NCI-H1092 treated with DMSO at 0.1 percent for 48 hours (cell line): ENCODE results near the gene KRT83.
A peak's percentile ranks its signal among the peaks of the same experiment; 100 is the strongest.
"Not testable (repeated sequence)": the region's sequence is repeated elsewhere in the genome, so short reads cannot be mapped to it uniquely, and the experiment has no call there.

Experiments used
- DNase-seq: peaks from one replicate; lab custom pipeline; 2025; lab: John Stamatoyannopoulos, UW

Gene KRT83

DNA sequence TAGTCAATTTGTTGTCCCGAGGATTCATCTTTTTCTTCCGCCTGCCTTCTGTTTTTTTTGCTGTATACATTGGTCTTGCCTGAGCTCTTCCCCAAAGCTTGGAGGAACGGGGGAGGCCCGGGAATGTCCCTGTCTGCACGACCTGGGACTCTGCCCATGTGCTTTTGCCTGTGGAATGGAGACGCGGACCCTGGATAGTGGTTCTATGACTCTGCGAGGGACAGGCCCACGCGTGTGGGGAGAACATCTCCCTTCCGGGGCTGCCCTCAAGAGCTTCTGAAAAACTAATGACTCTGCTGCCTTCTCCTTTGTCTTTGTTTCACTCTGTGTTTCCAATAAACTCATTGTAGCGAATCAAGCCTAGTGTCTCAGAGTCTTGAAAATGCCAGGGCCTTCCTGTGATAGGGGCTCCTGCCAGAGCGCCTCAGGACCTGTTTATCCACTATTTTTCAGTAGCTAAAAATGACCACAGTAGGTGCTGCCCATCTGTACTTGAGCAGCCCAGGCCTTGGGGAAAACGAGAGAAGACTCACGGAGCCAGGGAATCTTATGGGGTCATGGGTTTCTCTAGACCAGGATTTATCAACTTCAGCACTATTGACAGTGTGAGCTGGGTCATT lies 12.3 kb downstream of the KRT83 start:
- DNase-seq = no peak

DNA sequence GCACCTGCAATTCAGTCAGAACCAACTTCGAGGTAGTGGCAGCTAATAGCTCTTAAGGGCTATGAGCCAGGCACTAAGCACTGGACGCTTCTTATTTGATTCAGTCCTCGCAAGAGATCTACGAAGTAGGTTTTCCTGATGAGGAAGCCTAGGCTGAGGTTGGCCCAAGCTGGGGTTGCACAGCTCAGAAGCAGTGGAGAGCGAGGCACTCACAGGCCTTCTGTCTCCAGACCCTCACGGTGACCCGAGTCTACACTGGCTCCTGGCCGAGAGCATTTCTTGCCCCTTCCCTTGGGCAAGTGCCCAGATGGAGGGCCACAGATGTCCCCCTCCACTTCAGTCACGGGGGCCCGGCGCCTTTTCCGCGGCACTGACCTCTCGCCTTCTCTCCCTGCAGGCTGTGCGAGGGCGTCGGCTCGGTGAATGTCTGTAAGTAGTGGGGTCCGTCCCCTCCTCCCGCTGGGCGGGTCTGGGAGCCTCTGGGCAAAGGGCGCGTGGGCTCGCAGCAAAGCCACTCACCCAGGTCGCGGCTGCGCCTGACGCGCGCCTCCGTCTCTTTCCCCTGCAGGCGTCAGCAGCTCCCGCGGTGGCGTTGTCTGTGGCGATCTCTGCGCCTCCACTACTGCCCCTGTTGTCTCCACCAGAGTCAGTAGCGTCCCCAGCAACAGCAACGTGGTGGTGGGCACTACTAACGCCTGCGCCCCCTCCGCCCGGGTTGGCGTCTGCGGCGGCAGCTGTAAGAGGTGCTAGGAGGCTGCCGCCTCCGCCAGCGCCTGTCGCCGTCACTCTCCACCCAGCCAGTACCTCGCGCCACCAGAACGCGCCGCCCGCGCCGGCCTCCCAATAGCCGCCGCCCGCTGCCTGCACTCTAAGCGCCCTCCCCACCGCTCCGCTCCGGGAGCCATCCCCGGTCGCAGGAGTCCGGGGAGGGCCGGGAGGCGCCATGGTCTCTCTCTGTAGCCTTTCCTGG lies 13.1 kb downstream of the KRT83 start:
- DNase-seq = peak; percentile 70

DNA sequence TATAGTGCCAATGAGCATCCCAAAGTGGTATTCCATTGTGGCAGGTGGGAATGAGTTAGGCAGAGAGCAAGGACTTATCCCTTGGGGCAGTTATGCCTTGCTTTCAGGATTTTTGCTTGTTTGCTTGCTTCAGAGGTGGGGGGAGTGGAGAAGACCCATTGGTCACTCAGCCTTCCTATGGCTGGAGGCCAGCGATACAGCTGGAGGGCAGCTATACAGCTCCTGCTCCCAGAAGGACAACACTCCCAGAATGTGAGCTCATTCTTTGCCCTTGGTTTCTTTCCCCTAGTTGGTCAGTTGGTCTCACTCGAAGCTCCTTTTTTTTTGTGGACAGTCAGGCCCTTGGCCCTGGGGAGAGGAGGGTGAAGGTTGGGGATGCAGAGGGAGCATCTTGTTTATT lies 14.5 kb downstream of the KRT83 start:
- no peak for DNase-seq

DNA sequence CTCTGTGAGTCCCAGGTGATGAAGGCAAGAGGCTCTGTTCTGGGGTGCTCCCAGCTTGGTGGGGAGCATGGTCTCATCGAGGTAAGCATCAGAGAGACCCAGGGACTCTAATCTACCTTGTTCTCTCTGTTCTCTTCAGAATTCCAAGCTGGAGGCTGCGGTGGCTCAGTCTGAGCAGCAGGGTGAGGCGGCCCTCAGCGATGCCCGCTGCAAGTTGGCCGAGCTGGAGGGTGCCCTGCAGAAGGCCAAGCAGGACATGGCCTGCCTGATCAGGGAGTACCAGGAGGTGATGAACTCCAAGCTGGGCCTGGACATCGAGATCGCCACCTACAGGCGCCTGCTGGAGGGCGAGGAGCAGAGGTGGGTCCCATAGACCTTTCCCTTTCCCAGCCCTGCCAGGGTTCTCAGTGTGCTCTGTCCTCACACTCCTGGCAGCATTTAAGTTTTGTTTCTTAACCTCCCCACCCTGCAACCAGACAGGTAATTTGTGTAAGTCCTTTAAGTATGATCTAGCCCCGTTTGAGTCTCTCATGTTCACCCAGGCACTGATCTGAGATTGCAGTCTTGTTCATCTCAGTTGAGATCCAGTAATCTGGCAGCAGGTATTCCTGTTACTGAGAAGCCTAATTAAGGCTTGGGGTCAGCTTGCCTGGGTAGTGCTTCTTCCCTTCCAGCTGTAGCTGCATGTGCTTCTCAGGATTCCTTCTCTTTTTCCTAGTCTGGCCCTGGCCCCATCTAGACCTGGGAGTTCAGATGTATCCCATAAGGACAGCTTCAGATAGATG lies 15.1 kb downstream of the KRT83 start:
- DNase-seq = no peak

DNA sequence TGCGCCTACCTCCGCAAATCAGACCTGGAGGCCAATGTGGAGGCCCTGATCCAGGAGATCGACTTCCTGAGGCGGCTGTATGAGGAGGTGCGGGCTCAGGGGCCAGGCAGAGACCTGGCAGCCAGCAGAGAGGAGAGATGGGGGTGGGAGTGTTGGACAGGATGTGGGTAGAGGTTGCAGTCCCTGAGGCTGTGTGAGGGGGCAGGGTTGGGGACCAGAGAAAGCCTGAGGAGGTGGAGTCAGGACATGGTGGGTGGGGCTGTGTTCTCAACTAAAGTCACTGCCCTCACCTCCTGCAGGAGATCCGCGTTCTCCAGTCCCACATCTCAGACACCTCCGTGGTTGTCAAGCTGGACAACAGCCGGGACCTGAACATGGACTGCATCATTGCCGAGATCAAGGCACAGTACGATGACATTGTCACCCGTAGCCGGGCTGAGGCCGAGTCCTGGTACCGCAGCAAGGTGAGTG lies 16.2 kb downstream of the KRT83 start:
- not testable (repeated sequence) for DNase-seq

DNA sequence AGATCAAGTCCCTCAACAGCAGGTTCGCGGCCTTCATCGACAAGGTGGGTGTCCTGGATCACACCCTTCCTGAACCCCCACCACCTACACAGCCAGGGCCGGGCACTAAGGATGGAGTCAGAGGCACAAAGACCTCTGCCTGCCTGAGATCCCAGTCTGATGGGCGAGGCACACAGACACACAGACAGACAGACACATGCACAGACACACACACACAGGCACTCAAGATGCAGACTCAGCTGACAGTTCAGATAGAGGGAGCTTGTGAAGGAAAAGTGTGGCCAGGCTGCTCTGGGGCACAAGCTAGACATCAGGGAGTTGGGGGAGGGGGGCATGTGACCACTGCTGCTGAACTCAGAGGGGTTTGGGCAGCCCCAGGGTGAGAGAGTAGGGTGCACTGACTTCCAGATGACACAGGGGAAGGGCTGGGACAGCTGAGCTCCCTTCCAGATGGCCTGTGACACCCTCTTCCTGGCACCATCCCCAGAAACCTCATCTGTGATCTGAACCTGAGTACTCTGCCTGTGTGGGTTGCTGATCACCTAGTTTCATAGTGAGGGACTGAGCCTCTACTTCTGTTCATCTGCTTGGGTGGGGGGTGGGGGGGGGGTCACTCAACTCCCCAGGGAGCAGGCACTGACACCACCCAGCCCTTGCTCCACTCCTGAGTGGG lies 18.8 kb downstream of the KRT83 start:
- DNase-seq = not testable (repeated sequence)

DNA sequence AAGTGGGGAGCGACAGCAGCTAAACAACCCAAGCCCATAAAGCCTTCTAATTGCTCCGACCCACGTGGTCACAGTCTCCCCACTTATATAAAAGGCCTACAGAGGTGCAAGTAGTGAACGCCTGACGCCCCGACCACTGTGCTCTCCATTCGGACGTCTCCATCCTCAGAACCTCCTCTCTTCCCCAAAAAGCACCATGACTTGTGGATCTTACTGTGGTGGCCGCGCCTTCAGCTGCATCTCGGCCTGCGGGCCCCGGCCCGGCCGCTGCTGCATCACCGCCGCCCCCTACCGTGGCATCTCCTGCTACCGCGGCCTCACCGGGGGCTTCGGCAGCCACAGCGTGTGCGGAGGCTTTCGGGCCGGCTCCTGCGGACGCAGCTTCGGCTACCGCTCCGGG lies 19.5 kb downstream of the KRT83 start:
- DNase-seq = not testable (repeated sequence)

DNA sequence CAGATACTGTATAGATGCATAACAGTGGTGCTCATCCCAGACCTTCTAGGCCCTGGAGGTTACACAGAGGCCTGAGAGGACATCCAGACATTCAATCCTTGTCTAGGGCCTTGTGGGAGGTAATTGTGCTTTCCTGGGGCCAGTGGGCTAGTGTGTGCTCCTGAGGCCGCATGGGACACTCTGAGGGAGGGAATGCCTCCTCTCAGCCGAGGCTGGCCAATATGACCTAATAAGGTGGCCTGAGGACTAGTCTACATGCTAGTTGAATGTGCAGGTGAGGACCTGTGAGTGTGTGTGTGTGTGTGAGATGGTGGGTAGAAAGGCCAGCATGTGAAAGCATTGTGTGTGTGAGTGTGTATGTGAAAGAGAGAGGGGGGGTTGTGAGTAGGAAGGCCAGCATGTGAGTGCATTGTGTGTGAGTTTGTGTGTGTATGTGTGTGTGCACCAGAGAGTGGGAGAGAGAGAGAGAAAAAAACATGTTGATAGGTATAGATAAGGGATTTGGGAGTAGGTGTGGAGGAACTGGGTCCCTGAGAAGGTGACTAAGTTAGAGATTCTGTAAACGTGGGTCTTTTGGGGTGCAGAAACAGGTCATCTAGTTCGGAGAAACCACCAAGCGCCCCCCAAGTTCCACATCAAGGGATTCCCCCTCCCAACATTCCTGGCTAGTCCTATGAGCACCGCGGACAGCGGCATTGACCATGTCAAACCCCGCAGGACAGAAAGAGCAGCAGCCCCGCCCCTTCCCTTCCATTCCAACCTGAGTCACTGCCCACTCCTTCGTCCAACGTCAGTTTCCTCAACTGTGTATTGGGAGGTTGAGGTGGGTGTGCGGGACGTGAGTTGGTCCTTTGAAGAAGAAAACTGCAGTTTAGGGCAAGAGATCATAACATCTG lies 20.2 kb downstream of the KRT83 start:
- no peak for DNase-seq

DNA sequence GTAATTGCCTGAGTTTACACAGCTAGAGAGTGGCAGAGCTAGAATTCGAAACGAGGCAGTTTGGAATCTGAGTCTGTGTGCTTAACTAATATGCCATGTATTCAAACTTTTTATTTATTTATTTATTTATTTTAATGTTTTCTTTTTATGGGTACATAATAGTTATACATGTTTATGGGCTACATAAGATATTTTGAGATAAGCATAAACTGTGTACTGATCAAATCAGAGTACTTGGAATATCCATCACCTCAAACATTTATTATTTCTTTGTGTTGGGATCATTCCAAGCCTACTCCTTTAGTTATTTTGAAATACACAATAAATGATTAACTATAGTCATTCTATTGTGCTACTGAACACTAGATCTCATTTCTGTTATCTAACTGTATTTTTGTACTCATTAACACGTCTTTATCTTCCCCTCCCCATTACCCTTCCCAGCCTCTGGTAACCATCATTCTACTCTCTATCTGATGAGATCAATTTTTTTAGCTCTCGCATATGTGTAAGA lies 22.5 kb downstream of the KRT83 start:
- no peak for DNase-seq

DNA sequence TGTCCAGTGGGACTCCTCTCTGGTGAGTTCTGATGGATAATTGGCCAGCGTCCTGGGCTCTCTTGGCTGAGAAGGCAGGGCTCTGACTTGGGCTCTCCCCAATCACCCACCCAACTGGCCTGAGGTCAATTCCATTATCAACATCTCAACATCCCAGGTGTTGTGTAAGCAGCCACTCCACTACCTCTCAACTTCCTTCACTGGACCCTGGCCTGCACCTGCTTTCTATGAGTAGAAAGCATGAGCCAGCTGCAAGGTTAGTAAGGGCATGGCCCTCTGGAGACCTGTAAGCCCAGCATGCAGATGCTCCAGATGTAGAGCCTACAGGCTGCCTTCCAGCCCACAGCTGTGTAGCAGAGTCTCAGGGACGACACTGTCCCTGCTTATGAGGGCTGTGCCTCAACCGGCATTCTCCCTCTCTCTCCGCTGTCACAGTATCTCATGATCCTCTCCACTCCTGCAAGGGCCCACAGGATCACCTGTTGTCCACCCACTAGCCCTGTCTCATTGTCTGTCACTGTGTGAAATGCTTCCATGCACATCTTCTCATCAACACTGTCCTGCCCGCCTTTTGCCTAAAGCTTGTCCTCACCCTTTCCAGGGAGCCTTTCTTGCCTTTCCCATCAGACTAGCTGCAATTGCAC lies 24.5 kb downstream of the KRT83 start:
- DNase-seq = no peak

DNA sequence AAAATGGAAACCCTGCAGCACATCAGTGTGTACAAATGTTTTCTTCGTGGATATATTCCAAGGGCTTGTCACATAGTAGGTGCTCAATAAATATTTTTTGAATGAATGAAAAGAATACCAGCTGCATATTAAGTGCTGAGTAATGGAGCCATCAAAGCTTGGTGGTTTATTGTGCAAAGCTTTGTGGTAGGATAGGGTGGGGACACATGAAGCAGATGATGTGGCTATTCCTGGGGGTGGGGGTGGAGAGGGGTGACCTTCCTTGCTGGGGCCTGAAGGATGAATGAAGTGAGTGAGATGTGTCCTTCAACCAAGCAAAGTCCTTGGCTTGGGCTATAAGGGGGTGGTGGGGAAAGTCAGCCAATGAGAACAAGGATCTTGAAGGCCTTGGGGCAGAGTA lies 25.5 kb downstream of the KRT83 start:
- no peak for DNase-seq

DNA sequence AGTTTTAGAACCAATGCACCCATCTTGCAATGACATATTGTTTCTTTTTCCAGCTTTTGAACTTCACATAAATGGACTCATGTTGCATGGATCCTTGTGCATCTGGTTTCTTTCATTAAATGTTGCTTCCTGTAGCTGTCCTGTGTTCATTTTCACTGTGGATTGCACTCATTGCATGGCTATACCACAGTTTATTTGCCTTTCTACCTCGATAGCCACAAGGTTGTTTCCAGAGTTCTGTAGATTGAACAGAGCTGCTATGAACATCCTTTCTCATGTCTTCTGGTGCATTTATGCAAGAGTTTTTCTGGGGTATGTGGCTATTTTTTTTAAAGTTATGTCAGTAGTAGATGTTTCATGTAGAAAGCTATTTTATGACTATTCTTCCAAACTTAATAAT lies 26.4 kb downstream of the KRT83 start:
- no peak for DNase-seq

DNA sequence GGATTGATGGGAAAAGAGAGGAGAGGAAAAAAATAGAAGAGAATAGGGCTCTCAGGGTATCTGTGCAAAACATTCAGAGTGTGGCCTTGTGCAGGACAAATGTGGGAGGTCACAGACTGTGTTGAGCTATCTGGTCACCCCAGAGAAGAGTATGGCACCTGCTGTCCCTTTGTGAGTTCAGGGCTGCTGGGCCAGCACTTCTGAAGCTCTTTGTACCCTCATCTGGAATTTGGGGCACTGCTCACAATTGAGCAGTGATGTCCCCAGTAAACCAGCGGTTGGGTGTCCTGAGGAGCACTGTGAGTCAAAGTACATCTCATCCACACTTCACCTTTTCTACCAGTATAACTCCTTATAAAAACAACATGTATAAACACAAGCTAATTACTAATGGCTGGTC lies 27.3 kb downstream of the KRT83 start:
- no peak for DNase-seq

DNA sequence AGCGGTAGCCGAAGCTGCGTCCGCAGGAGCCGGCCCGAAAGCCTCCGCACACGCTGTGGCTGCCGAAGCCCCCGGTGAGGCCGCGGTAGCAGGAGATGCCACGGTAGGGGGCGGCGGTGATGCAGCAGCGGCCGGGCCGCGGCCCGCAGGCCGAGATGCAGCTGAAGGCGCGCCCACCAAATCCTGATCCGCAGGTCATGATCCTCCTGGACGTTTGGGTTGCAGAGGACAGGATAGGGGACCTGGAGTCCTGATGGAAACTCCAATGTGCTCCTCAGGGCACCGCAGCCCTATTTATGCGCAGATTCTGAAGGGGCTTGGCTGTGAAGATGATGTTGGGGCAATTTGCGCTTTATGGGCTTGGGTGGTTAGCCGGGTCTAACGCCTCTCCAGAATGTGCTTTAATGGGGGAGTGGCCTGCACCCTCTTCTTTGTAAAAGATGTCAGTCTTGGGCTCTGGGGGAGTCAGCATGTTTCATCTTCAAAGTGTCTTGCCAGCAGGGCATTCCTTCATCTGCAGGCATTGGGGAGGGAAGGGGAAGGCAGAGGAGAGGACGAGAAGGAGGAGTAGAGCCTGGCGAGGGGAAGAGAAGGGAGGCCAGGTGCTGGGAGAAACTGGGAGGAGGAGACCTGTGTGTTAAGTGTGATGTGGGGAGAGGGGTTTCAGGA lies 29.8 kb downstream of the KRT83 start, which contains the start of gene KRT81:
TSS of gene KRT81 (minus strand) at position 268 of the 669 bp plus-strand sequence. CDS start at position 199, 69 bp downstream.
- no peak for DNase-seq

DNA sequence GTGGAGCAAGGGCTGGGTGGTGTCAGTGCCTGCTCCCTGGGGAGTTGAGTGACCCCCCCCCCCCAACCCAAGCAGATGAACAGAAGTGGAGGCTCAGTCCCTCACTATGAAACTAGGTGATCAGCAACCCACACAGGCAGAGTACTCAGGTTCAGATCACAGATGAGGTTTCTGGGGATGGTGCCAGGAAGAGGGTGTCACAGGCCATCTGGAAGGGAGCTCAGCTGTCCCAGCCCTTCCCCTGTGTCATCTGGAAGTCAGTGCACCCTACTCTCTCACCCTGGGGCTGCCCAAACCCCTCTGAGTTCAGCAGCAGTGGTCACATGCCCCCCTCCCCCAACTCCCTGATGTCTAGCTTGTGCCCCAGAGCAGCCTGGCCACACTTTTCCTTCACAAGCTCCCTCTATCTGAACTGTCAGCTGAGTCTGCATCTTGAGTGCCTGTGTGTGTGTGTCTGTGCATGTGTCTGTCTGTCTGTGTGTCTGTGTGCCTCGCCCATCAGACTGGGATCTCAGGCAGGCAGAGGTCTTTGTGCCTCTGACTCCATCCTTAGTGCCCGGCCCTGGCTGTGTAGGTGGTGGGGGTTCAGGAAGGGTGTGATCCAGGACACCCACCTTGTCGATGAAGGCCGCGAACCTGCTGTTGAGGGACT lies 30.6 kb downstream of the KRT83 start:
- not testable (repeated sequence) for DNase-seq

DNA sequence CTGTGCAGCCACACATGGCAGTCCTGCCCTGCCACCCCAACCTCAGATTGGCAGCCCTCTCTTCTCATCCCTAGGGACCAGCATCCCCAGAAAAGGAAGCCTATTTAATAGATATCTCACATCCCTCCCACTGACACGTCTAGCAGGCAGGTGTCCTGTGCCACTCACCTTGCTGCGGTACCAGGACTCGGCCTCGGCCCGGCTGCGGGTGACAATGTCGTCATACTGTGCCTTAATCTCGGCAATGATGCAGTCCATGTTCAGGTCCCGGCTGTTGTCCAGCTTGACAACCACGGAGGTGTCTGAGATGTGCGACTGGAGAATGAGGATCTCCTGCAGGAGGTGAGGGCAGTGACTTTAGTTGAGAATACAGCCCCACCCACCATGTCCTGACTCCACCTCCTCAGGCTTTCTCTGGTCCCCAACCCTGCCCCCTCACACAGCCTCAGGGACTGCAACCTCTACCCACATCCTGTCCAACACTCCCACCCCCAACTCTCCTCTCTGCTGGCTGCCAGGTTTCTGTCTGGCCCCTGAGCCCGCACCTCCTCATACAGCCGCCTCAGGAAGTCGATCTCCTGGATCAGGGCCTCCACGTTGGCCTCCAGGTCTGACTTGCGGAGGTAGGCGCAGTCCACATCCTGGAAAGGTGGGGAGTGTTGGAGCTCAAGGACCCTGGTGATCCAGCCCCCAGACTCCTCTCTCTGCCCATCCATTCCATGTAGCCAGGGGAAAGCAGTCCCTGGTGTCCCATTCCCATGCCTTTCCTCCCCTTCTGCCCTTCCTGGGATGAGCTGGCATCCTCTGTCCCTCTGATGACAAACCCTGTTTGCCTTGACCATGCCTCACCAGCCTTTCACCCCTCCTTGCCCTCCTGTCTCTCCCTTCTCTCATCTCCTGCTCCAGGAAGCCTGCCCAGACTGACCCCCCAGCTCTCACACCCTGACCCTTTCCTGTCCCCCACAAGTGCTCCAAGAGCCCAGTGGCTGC lies 33.1 kb downstream of the KRT83 start:
- not testable (repeated sequence) for DNase-seq
